Measurements from ENCODE around the gene C1RL. TPM values are rescaled to one million over a fixed set of nuclear protein-coding genes. Genes with fewer than 3 reads are reported as not detected.
A peak's percentile ranks its signal among the peaks of the same experiment; 100 is the strongest.
"Not testable (repeated sequence)": the region's sequence is repeated elsewhere in the genome, so short reads cannot be mapped to it uniquely, and the experiment has no call there.

Gene C1RL
- total RNA-seq, 8 experiments from 2014 or later, result 1.5 to 61.5 (median 11.1) TPM

GRCh38 chr12:7061138-7061537 lies 47.9 kb downstream of the C1RL start:
- WGBS, 10 experiments, result 9 to 88% (median 72%) methylated on average over 2 to 11 of the region's 13 CpGs; no CpG with 5 or more reads in 2 of the 10 experiments
- in situ Hi-C loops (cut with MboI; ENCODE audit: low pct_unique_long_range_greater_than_20kb in 2 of 9, low sequenced_read_pairs in 9 of 9, unreplicated experiment in 9 of 9), result no loop called here
- Histone ChIP-seq H3K27ac (no peak overlapping the region), H3K4me1 (replicated peaks in 1 of 2) (no peaks in the 10 kb centered on the region), H3K4me3 (no peak overlapping the region)
- ATAC-seq (replicated peaks in 6 of 8), result peak in 1 of 8 experiments; percentile 1

- in situ Hi-C loops (cut with MboI; ENCODE audit: low pct_unique_long_range_greater_than_20kb in 2 of 9, low sequenced_read_pairs in 9 of 9, unreplicated experiment in 9 of 9), result no loop called here
- 0 to 71% (median 35%) methylated on average over 1 to 7 of the region's 10 CpGs for WGBS, 10 experiments
- H3K4me1 ChIP-seq (replicated peaks in 1 of 2), result no peaks in the 10 kb centered on the region
- no peak within 1 kb of the TSS for H3K27ac ChIP-seq
- ATAC-seq (replicated peaks in 6 of 8), result peak; percentile 66 to 99 (median 87)
- H3K4me3 ChIP-seq, result no peak within 1 kb of the TSS
Measured at GRCh38 chr12:7060353-7060954, 48.6 kb downstream of the C1RL start, which contains the start of gene C1S. C1S (plus strand) TSS chr12:7060718; CDS start chr12:7061913, 1,195 bp downstream.

GRCh38 chr12:7059780-7060179 lies 49.2 kb downstream of the C1RL start:
- Histone ChIP-seq H3K4me3 (no peak overlapping the region), H3K27ac (no peak overlapping the region), H3K4me1 (replicated peaks in 1 of 2) (no peaks in the 10 kb centered on the region)
- ATAC-seq (replicated peaks in 6 of 8), result no peak
- 53 to 95% (median 81%) methylated on average over 2 to 4 of the region's 4 CpGs; no CpG with 5 or more reads in 3 of the 10 experiments for WGBS, 10 experiments
- in situ Hi-C loops (cut with MboI; ENCODE audit: low pct_unique_long_range_greater_than_20kb in 2 of 9, low sequenced_read_pairs in 9 of 9, unreplicated experiment in 9 of 9), result no loop called here

GRCh38 chr12:7058850-7059395 lies 50.1 kb downstream of the C1RL start:
- Histone ChIP-seq H3K4me1 (replicated peaks in 1 of 2) (no peaks in the 10 kb centered on the region), H3K4me3 (no peak overlapping the region), H3K27ac (no peak overlapping the region)
- 60 to 100% (median 90%) methylated on average over 1 to 8 of the region's 9 CpGs; no CpG with 5 or more reads in 2 of the 10 experiments for WGBS, 10 experiments
- in situ Hi-C loops (cut with MboI; ENCODE audit: low pct_unique_long_range_greater_than_20kb in 2 of 9, low sequenced_read_pairs in 9 of 9, unreplicated experiment in 9 of 9), result no loop called here
- ATAC-seq (replicated peaks in 6 of 8), result no peak

GRCh38 chr12:7058163-7058845 lies 50.7 kb downstream of the C1RL start:
- WGBS, 10 experiments, result 17 to 81% (median 80%) methylated on average over 1 to 3 of the region's 3 CpGs; no CpG with 5 or more reads in 6 of the 10 experiments
- Histone ChIP-seq H3K4me1 (replicated peaks in 1 of 2) (no peaks in the 10 kb centered on the region), H3K27ac (no peak overlapping the region), H3K4me3 (no peak overlapping the region)
- in situ Hi-C loops (cut with MboI; ENCODE audit: low pct_unique_long_range_greater_than_20kb in 2 of 9, low sequenced_read_pairs in 9 of 9, unreplicated experiment in 9 of 9), result no loop called here
- peak in 2 of 8 experiments; percentile 9 to 54 for ATAC-seq (replicated peaks in 6 of 8)

GRCh38 chr12:7055736-7056135 lies 53.3 kb downstream of the C1RL start:
- ATAC-seq (replicated peaks in 6 of 8); H3K4me3 ChIP-seq; in situ Hi-C loops (cut with MboI; ENCODE audit: low pct_unique_long_range_greater_than_20kb in 2 of 9, low sequenced_read_pairs in 9 of 9, unreplicated experiment in 9 of 9); H3K27ac ChIP-seq; H3K4me1 ChIP-seq (replicated peaks in 1 of 2): not testable (repeated sequence)
- 67 to 100% (median 96%) methylated on average over 1 to 2 of the region's 2 CpGs; no CpG with 5 or more reads in 4 of the 10 experiments for WGBS, 10 experiments

- no peak overlapping the region for H3K4me3 ChIP-seq
- 0 to 100% (median 68%) methylated on average over 1 to 3 of the region's 4 CpGs; no CpG with 5 or more reads in 1 of the 10 experiments for WGBS, 10 experiments
- in situ Hi-C loops (cut with MboI; ENCODE audit: low pct_unique_long_range_greater_than_20kb in 2 of 9, low sequenced_read_pairs in 9 of 9, unreplicated experiment in 9 of 9), result no loop called here
- no peak overlapping the region for H3K27ac ChIP-seq
- no peak for ATAC-seq (replicated peaks in 6 of 8)
- H3K4me1 ChIP-seq (replicated peaks in 1 of 2), result no peaks in the 10 kb centered on the region
Measured at GRCh38 chr12:7054925-7055324, 54.1 kb downstream of the C1RL start.

- H3K27ac ChIP-seq; in situ Hi-C loops (cut with MboI; ENCODE audit: low pct_unique_long_range_greater_than_20kb in 2 of 9, low sequenced_read_pairs in 9 of 9, unreplicated experiment in 9 of 9); H3K4me1 ChIP-seq (replicated peaks in 1 of 2); H3K4me3 ChIP-seq: not testable (repeated sequence)
- ATAC-seq (replicated peaks in 6 of 8), result peak in 1 of 8 experiments; percentile 52
- 20 to 100% (median 100%) methylated on average over 1 to 2 of the region's 3 CpGs; no CpG with 5 or more reads in 3 of the 10 experiments for WGBS, 10 experiments
Measured at GRCh38 chr12:7049973-7050372, 59.0 kb downstream of the C1RL start.

GRCh38 chr12:7049445-7049951 lies 59.5 kb downstream of the C1RL start:
- WGBS, 10 experiments, result 71 to 92% (median 88%) methylated on average over 1 to 10 of the region's 10 CpGs; no CpG with 5 or more reads in 1 of the 10 experiments
- in situ Hi-C loops (cut with MboI; ENCODE audit: low pct_unique_long_range_greater_than_20kb in 2 of 9, low sequenced_read_pairs in 9 of 9, unreplicated experiment in 9 of 9); H3K4me1 ChIP-seq (replicated peaks in 1 of 2); ATAC-seq (replicated peaks in 6 of 8); H3K4me3 ChIP-seq; H3K27ac ChIP-seq: not testable (repeated sequence)

- 61 to 100% (median 82%) methylated on average over 1 to 4 of the region's 5 CpGs; no CpG with 5 or more reads in 2 of the 10 experiments for WGBS, 10 experiments
- H3K4me3 ChIP-seq, result no peak overlapping the region
- in situ Hi-C loops (cut with MboI; ENCODE audit: low pct_unique_long_range_greater_than_20kb in 2 of 9, low sequenced_read_pairs in 9 of 9, unreplicated experiment in 9 of 9), result no loop called here
- H3K27ac ChIP-seq, result no peak overlapping the region
- ATAC-seq (replicated peaks in 6 of 8), result no peak
- H3K4me1 ChIP-seq (replicated peaks in 1 of 2), result no peaks in the 10 kb centered on the region
Measured at GRCh38 chr12:7047306-7047705, 61.7 kb downstream of the C1RL start.

- peak in 1 of 8 experiments; percentile 20 for ATAC-seq (replicated peaks in 6 of 8)
- H3K27ac ChIP-seq, result no peak overlapping the region
- no peaks in the 10 kb centered on the region for H3K4me1 ChIP-seq (replicated peaks in 1 of 2)
- H3K4me3 ChIP-seq, result no peak overlapping the region
- in situ Hi-C loops (cut with MboI; ENCODE audit: low pct_unique_long_range_greater_than_20kb in 2 of 9, low sequenced_read_pairs in 9 of 9, unreplicated experiment in 9 of 9), result no loop called here
- 50 to 100% (median 78%) methylated on average over 1 to 4 of the region's 5 CpGs for WGBS, 10 experiments
Measured at GRCh38 chr12:7046383-7047105, 62.5 kb downstream of the C1RL start.

GRCh38 chr12:7045913-7046312 lies 63.1 kb downstream of the C1RL start:
- WGBS, 10 experiments, result 70 to 94% (median 89%) methylated on average over 1 to 8 of the region's 9 CpGs; no CpG with 5 or more reads in 1 of the 10 experiments
- H3K4me1 ChIP-seq (replicated peaks in 1 of 2), result no peaks in the 10 kb centered on the region

More at GRCh38 chr12:7045913-7046312, 63.1 kb downstream of the C1RL start:
- in situ Hi-C loops (cut with MboI; ENCODE audit: low pct_unique_long_range_greater_than_20kb in 2 of 9, low sequenced_read_pairs in 9 of 9, unreplicated experiment in 9 of 9), result no loop called here
- no peak overlapping the region for H3K4me3 ChIP-seq
- no peak overlapping the region for H3K27ac ChIP-seq
- ATAC-seq (replicated peaks in 6 of 8), result no peak

All from motor neuron (in vitro differentiated cells).